GM21737 (cell line): Measurements from ENCODE around the gene USP49.

Experiments
- ATAC-seq: cut with Tn5 transposase; IDR thresholded peaks from one replicate; pipeline ENCODE4 v1.9.1; 2021; ENCODE audit warnings: mild to moderate bottlenecking, moderate library complexity; ENCODE audit not compliant: unreplicated experiment

Gene USP49

DNA sequence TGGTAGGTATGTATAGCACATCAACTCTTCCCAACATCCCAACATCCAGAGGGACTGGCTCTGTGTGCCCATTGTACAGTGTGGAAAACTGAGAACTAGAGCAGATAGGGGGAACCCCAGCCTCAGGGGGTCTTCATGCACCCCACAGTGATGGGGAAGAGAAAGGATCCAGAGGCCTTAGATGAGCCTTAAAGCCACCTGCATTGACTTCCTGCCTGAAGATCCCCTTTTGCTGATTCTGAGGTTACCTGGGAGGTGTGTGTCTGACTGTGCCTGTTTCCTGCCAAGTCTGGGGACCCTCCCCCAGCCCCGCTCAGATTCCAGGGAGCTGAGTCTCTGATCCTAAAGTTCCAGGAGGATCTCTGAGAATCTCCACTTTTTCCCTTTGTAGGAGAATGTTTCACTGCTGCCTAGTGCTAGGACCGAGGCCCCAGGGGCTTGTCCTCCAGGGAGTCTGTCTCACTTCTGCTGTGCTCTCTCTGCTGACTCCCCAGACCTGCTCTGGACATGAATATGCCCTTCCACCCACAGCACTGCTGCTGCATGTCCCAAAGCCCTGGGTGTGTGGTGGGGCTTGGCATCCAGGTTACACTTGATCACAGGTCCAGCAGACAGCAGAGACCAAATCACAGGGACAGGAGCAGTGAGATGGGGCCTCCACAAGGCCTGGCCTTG is 135.1 kb downstream of the USP49 start:
- no peak for ATAC-seq

DNA sequence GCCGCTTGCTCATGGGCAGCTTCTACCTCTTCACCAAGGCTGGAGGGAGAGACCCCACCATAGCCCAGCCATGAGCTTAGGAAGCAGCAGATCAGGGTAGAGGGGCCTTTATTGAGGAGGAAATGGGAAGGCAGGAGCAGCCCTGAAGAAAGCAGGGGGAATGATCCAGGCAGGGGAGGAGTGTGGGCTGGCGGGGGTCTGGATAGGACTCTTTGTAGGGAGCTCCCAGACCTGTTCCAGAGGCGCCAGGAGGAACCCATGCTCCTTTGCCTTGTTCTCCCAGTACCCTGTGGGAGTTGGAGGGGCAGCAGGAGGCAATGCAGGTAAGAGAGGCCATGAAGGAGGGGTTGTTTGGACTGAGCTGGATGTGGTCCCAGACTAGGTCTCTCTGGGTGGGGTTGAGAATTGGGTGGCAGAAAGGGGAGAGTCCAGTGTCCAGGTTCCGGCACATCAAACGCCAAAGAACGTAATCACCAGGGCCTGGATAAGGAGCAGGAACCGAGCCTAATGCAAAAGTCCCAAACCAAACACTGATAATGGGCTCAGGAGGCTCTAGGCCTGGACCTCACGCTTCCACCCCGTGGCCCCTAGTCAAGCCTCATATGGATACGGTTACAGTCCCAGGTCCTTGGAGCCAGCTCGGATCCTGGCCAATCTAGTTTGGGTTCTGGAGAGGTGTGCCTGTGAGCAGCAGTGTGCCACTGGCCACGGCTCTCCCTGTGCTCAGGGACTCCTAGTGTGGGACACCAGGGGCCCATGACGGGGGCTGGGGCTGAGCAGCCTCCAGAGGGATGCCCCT is 135.9 kb downstream of the USP49 start:
- ATAC-seq: no peak

DNA sequence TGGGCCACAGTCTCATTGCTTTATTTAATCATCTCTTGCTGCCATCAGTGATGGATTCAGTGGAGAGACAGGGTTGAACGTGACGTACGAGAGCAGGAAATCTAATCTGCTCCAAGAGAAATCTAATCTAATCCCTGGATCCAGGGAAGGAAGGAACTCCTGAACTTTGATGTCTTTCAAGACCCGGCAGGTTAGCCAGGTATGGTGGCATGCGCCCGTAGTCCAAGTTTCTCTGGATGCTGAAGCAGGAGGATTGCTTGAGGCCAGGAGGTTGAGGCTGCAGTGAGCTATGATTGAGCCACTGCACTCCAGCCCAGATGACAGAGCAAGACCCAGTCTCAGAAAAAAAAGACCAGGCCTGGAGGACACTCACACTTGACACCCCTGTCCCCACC is 136.5 kb downstream of the USP49 start:
- ATAC-seq: no peak

DNA sequence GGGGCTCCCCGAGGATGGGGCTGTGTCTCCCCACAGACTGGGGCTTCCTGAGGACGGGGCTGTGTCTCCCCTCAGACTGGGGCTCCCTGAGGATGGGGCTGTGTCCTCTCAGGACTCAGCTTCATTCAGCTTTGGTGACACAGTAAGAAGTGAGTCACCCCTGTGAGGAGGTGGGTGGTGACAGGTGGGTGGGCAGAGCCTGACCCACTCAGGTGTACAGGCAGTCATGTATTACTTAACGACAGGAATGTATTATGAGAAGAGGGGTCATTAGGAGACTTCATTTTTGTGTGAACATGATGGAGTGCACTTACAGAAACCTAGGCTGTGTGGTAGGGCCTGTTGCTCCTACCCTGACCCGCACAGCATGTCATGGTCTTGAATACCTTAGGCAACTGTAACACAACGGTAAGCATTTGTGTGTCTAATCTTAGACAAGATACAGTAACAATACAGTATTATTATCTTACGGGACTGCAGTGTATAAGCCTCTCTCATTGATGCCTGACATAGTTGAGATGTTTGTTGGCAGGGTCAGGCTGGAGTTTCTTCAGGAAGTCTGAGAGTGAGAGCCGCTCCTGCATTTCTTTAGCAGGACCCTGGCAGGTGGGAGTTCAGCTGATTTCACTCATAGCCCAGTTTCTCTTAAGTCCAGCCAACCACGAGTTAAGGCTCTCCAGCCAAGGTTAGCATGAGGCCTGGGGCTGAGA is 137.1 kb downstream of the USP49 start:
- no peak for ATAC-seq

DNA sequence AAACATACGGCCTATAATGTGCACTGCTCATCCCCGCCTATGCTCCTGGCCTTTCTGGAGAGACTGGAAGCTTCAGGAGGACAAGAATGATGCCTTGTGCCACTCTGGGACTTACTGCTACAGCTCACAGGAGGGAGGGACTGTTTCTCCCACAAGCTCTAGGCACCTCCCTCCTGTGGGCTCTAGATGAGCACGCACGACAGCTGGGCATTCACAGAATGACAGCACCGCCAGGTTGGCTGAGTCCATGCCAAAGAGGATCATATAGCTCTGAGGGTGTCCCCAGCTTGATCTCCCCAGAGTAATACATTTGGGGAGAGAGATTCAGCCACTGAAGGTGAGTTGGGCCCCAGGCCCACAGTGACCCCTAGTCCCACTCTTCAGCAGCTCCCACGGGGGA is 137.9 kb downstream of the USP49 start:
- no peak for ATAC-seq

DNA sequence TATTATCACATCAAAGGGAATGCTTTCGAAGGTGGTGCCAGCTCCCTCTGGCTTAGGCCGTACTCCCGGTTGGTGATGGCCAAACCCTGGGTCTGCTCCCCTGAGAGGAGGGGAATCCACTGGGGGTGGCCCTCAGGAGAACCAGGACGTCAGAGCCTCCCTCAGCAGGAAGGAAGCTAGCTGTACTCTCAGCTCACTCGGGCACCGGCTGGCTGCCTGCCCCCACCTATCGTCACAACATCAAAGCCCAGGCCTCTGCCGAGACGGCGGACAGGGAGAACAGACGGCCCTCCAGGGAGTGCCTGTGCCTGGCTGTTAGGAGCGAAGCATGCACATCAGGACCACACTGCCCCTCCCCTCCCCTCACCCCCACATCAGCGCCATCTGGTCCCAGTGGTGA is 138.8 kb downstream of the USP49 start:
- no peak for ATAC-seq

DNA sequence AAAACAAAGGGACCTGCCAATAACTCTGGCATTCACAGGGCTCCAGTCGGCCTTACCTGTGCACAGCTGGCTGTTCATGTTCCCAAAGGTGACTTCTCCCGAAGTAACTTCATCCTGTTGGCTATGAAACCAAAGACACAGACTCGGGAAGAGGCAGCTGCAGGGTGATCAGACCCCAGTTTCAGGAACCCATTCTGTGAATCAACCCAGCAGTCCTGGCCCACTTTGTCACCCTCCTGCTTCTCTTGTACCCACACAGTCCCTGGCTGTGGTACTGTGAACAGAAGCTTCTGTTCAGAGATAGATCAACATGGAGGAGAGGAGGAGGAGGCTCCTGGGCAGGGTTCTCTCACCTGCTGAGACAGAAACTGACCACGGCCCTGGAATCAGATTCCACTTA is 139.3 kb downstream of the USP49 start:
- ATAC-seq: no peak

DNA sequence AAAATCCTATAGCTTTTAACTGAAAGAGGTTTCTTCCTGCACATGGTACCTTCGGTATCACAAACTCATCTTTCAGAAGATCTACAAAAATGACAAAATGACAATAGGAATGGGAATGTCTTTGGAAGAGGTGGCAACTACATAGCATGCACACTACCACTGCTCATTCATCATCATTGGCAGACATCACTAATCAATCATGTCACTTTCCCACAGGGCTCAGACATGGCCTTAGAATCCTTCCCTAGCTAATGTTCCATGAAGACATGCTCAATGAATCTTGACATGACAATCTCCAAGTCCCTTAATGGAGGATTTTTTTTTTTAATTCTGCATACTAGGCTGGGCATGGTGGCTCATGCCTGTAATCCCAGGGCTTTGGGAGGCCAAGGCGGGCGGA is 144.8 kb downstream of the USP49 start:
- no peak for ATAC-seq

DNA sequence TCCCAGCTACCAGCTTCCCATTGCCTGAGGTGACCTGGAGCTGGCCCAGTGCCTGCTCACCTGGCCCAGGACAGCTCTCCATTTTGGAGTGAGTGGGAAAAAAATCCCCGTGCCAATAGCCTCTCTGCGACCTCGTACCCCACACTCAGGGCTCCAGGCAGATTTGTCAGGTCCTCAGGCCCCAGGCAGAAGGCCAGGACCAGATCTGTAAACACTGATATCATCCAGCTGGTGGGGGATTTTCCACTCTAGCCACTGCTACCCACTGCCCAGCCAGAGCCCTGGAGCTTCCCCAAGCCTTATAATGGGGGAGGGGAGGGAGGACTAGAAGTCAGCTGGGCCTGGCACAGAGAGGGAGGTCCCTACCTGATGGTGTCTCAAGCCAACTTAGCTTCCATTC is 146.6 kb downstream of the USP49 start:
- ATAC-seq: no peak

DNA sequence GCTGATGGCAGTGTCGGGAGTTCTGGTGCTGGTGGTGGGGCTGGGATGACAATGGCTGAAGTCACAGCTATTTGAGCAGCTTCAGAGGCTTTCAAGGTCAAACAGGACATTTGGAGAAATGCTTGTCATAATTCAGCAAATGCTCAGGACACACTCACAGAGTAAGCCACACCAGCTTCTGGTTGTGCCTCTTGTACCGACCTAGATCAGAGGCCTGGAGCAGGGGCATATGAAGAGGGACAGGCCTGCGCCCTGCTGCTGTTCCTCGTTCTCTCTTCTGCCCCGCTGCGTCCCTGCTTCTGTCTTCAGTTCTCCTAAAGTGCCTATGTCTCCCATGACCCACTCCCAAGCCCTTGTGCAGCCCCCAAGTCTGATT is 147.1 kb downstream of the USP49 start:
- ATAC-seq: no peak

DNA sequence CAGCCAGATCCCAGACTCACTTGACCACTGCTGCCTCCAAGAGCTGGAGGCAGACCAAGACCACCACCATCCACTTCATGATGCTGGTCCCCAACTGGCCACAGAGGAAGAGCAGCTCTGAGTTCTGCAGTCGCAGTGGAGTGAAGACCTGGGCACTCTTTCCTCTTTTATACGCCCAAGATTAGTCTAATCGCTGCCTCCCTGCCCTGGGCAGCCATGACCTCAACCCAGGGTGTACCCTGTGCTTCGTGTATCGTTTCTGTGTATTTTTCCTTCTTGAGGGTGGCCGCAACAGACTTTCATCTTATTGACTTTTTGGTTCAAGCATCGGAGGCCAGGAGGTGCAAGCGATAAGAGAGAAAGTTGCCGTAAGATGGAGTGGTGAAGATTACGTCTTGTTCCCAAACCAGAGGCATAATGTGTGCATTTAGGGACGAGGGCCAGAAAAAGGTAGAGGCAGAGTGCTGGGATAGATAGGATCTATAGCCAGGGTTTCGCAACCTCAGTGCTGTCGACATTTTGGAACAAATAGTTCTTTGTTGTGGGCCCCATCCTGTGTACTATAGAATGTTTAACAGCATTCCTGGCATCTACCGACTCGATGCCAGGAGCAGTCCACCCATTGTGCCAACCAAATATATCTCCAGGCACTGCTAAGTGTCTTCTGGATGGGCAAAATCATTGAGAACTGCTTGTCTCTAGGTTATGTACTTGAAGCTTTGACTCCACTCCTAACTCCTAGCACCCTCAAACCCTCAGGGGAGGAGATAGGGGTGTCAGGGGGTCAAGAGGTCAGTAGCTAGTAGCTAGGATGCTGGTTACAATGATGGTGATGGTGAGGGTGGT is 147.7 kb downstream of the USP49 start, which contains the start of gene PGC:
Gene PGC (minus strand): TSS at position 142 of the 846 bp plus-strand sequence. CDS start 63 bp downstream, at position 79.
- ATAC-seq: no peak

DNA sequence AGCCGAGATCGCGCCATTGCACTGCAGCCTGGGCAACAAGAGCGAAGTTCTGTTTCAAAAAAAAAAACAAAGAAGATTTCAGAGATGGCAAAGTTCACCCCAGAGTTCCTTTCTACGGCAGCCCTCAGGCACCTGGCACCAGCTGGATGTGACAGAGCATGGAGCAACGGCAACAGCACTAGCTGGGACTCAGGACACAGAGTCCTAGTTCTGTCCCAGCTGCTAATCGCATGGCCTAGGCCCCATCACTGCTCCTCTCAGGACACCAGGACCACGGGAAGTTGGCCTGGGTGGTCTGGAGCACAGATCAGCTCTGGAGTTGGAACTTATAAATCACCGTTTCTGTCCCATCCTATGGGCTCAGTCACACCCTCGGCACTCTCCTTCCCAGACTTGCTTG is 149.1 kb downstream of the USP49 start:
- ATAC-seq: no peak

DNA sequence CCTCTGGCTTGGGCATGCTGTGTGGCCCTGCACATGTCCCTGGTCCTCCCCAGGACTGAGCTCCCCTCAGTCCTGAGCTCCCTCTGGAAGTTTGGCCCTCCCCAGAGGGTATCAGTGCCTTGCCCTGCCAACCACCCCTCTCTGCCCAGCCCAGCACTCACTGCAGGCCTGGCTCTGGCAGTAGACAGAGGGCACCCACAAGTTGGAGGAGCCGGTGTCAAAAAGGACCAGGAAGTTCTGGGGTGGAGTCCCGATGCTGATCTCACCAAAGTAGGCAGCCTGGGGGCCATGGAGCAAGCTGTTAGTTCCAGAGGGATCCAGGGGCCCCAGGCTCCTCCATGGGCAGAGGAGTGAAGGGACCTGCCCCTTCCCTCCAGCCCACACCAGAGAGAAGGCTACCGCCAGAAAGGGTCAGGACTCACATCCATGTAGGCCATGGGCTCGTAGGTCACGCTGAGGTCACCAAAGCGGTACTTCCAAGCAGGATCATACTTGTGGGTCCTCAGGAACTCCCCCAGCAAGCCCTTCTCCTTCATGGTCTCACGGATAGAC is 150.9 kb downstream of the USP49 start:
- ATAC-seq: no peak

DNA sequence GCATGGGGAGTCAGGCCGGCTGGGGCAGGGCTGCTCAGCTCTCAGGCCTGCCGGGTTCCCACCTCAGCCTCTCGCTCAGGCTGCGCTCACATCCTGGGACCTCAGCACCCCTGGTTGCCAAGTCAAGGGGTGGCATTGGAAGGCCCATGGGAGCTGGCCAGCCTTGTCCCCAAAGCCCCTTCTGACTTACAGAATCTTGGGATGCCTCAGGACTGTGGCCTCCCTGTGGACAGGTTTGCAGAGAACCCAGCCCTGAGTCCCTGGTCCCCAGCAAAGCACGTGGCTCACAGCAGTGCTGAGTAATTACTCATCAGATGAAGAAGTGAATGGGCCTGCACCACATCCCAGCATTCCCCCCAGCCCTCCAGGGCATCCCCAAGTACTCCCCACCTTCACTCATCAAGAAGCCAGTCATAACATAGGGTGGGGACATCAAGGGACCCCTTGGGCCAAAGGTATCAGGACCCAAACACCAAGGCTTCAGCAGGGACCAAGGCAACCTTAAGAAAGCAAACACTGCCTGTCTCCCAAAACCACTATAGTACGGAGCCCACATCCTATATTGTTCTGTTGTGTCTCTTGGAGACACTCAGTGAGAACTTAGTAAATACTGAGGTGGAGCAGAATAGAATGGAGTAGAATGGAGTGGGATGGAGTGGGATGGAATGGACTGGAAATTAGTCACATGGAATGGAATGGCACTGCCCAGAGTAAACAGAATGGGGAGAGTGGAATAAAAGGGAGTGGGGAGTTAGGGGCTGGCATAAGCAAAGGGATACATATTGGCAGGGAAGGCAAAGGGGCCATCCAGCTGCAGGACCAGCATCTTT is 151.6 kb downstream of the USP49 start:
- no peak for ATAC-seq

DNA sequence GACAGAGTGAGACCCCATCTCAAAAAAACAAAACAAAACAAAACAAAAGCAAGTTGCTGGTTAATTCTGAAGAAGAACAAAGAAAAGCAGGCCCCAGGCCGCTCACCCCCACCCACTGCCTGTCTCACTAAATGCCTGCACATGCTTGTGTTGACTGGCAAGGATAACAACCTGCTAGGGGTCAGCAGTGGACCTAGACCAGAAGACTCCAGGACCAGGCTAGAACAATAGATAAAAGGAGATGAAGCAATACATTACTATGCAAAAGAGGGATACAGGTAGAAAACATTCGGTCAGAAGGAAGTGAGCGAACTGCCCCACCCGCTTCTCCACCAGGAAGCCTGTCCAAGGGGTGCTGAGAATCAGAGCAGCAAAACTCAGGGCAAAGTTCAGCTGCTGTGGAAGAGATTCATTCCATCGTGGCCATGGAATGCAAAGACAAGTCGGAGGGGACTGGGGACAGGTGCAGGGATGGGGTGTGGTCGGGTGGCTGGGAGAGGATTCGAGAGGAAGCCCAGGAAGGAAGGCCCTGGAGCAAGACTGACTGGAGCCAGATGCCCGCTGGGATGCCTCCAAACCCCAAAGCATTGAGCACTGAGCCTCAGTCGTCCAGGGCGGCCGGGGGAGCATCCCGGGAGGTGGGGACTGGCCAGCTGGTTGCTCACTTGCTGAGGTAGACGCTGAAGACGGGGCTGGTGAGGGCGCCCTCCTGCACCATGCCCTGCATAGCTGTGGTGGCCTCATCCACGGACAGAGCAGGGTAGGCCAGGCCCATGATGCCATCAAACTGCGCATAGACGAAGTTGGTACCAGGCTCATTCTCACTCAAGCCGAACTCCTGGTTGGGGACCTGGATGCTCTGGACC is 153.3 kb downstream of the USP49 start:
- ATAC-seq: no peak

DNA sequence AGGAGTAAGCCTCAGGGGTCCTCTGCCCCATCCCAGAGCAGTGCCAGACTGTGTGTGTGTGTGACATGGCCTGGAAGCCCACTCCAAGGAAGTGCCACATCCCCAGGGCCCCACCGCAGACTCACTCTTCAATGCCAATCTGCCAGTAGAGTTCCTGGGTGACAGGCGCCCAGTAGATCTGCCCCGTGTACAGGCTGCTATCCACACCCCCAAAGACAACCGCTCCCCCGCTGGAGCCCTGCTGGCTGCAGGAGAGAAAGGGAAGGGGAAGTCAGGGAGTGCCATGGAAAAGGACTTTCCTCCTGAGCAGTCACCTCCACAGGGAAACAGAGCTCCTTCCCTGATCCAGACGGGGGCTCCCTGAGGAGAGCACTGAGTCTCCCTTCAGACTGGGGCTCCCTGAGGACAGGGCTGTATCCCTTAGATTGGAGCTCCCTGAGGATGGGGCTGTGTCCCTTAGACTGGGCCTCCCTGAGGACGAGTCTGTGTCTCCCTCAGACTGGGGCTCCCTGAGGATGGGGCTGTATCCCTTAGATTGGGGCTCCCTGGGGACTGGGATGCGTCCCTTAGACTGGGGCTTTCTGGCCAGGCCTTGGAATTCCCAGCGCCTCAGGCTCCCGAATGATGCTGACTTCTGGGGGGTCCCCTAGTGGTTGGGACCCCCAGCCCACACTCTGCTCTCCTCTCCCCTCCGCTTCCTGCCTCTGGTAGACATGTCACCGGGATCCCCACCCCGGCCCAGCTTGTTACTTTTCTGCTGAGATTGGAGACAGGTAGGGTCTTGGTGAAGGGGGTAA is 154.6 kb downstream of the USP49 start:
- ATAC-seq: no peak
